NCI-H748 treated with DMSO at 0.1 percent for 48 hours (cell line): Measurements from ENCODE around the gene IL24.
"Not testable (repeated sequence)": the region's sequence is repeated elsewhere in the genome, so short reads cannot be mapped to it uniquely, and the experiment has no call there.

ENCODE experiments used
- DNase-seq: peaks from one replicate; lab custom pipeline; 2025; lab: John Stamatoyannopoulos, UW

IL24 gene

GRCh38 chr1:206897175-206897574 lies at the start of gene IL24:
Gene IL24, plus strand, starts transcription at chr1:206897443. Its CDS starts 390 bp downstream, at chr1:206897833.
- no peak for DNase-seq

- no peak for DNase-seq
Observed at GRCh38 chr1:206847946-206848345, 49.3 kb upstream of the IL24 start.

GRCh38 chr1:206850401-206850800 lies 46.8 kb upstream of the IL24 start:
- no peak for DNase-seq

GRCh38 chr1:206851341-206852010 lies 45.8 kb upstream of the IL24 start:
- no peak for DNase-seq

GRCh38 chr1:206852662-206853061 lies 44.6 kb upstream of the IL24 start:
- not testable (repeated sequence) for DNase-seq

- DNase-seq, result not testable (repeated sequence)
Observed at GRCh38 chr1:206853696-206854095, 43.5 kb upstream of the IL24 start.

- no peak for DNase-seq
Observed at GRCh38 chr1:206854401-206855129, 42.7 kb upstream of the IL24 start.

GRCh38 chr1:206855859-206856258 lies 41.4 kb upstream of the IL24 start:
- no peak for DNase-seq

- no peak for DNase-seq
Observed at GRCh38 chr1:206856674-206857464, 40.4 kb upstream of the IL24 start.

- no peak for DNase-seq
Observed at GRCh38 chr1:206859082-206859521, 38.1 kb upstream of the IL24 start.

- DNase-seq, result no peak
Observed at GRCh38 chr1:206860165-206860564, 37.1 kb upstream of the IL24 start.

- no peak for DNase-seq
Observed at GRCh38 chr1:206863266-206863665, 34.0 kb upstream of the IL24 start.

- DNase-seq, result peak; percentile 31
Observed at GRCh38 chr1:206864939-206865671, 32.1 kb upstream of the IL24 start, which contains the start of gene IL20. Gene IL20, plus strand, starts transcription at chr1:206865623. Its CDS starts 230 bp downstream, at chr1:206865853.

- DNase-seq, result no peak
Observed at GRCh38 chr1:206866062-206866461, 31.2 kb upstream of the IL24 start.

- no peak for DNase-seq
Observed at GRCh38 chr1:206867239-206867638, 30.0 kb upstream of the IL24 start.

- DNase-seq, result no peak
Observed at GRCh38 chr1:206867716-206868115, 29.5 kb upstream of the IL24 start.

GRCh38 chr1:206868264-206868663 lies 29.0 kb upstream of the IL24 start:
- DNase-seq, result no peak

GRCh38 chr1:206872139-206872538 lies 25.1 kb upstream of the IL24 start:
- no peak for DNase-seq

GRCh38 chr1:206873603-206874188 lies 23.5 kb upstream of the IL24 start:
- DNase-seq, result no peak

- no peak for DNase-seq
Observed at GRCh38 chr1:206875752-206876377, 21.4 kb upstream of the IL24 start.

GRCh38 chr1:206878456-206878855 lies 18.8 kb upstream of the IL24 start:
- DNase-seq, result no peak
